ENCODE data around the gene GNAL. TPM values are rescaled to one million over a fixed set of nuclear protein-coding genes. Genes with fewer than 3 reads are reported as not detected.

The GNAL gene
- total RNA-seq, 4 donors from 2014 or later = 4.4 to 35.4 (median 9.1) TPM

DNA sequence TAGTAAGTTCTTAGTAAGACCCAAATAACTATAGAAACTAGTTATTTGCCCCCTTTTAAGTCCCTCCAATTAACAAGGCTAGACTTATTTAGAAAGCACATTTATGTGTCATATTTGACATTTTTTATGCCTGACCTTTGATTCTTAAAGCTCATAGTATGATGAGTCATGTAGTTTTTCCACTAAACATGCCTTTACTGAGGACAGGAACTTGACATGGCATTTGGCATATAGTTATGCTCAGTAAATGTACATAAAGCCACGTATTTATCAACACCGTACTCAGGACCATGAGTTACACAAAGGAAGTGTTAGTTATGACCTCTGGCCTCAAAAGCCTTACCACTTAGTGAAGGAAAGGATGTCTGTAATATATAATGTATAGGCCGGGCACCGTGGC is 78.9 kb downstream of the GNAL start:
- intact Hi-C loops (cut with DNase I; ENCODE audit: low total_unique reads) (no loop called here), in situ Hi-C loops (cut with MboI; ENCODE audit: low sequenced_read_pairs in 4 of 4) (no loop called here)
- no peaks in the 10 kb centered on the region for H3K9me3 ChIP-seq
- no peak for DNase-seq
- H3K4me3 ChIP-seq = no peak overlapping the region
- ATAC-seq = no peak
- H3K27me3 ChIP-seq = no peaks in the 10 kb centered on the region
- no peak overlapping the region for H3K27ac ChIP-seq
- H3K4me1 ChIP-seq = no peaks in the 10 kb centered on the region
- TF ChIP-seq, protein P1, sequence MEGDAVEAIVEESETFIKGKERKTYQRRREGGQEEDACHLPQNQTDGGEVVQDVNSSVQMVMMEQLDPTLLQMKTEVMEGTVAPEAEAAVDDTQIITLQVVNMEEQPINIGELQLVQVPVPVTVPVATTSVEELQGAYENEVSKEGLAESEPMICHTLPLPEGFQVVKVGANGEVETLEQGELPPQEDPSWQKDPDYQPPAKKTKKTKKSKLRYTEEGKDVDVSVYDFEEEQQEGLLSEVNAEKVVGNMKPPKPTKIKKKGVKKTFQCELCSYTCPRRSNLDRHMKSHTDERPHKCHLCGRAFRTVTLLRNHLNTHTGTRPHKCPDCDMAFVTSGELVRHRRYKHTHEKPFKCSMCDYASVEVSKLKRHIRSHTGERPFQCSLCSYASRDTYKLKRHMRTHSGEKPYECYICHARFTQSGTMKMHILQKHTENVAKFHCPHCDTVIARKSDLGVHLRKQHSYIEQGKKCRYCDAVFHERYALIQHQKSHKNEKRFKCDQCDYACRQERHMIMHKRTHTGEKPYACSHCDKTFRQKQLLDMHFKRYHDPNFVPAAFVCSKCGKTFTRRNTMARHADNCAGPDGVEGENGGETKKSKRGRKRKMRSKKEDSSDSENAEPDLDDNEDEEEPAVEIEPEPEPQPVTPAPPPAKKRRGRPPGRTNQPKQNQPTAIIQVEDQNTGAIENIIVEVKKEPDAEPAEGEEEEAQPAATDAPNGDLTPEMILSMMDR (IDR thresholded peaks at IDR 0.05 in 4 of 5, conservative IDR thresholded peaks at IDR 0.05 in 1 of 5) = no peak
- no peak for TF ChIP-seq POLR2A (IDR thresholded peaks at IDR 0.05)
- H3K36me3 ChIP-seq = no peaks in the 10 kb centered on the region

DNA sequence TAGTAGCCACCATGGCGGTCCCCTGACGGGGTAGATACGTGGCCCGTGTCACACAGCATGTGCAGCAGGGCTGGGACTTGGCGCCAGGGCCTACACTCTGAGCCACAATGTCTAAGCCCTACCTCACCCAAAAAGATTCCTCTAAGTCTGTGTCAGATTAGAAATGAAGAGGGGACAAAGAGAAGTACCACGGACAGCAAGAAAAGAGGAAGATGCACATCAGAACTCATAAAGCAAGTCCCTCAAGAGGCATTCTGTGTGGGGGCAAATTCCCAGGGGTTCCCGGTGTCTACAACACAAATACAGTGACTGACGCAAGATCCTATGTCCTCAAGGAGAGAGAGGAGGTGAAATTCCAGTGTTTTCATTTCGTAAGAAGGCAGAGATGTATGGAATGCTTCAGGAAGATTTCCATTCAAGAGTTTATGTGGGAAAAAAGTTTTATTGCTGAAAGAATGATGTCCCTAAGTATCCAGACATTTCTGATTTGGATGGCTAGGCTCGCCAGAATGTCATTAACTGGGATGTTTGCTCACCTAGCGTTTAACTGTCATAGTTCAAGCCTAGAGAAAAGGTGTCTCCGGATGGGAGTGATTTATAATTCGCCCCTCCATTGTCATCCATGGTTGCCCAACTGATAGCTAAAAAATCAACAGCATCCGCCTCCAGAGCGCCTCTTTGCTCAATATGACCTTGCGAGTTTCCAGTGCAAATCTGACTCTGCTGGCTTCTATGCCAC is 86.5 kb downstream of the GNAL start:
- no peaks in the 10 kb centered on the region for H3K4me1 ChIP-seq
- no peak for TF ChIP-seq POLR2A (IDR thresholded peaks at IDR 0.05)
- TF ChIP-seq, protein P1 (IDR thresholded peaks at IDR 0.05 in 4 of 5, conservative IDR thresholded peaks at IDR 0.05 in 1 of 5) = no peak
- no peak overlapping the region for H3K4me3 ChIP-seq
- ATAC-seq (no peak), DNase-seq (no peak)
- H3K36me3 ChIP-seq = no peaks in the 10 kb centered on the region
- H3K27me3 ChIP-seq = no peaks in the 10 kb centered on the region
- intact Hi-C loops (cut with DNase I; ENCODE audit: low total_unique reads) (no loop called here), in situ Hi-C loops (cut with MboI; ENCODE audit: low sequenced_read_pairs in 4 of 4) (no loop called here)
- no peaks in the 10 kb centered on the region for H3K9me3 ChIP-seq
- H3K27ac ChIP-seq = no peak overlapping the region

DNA sequence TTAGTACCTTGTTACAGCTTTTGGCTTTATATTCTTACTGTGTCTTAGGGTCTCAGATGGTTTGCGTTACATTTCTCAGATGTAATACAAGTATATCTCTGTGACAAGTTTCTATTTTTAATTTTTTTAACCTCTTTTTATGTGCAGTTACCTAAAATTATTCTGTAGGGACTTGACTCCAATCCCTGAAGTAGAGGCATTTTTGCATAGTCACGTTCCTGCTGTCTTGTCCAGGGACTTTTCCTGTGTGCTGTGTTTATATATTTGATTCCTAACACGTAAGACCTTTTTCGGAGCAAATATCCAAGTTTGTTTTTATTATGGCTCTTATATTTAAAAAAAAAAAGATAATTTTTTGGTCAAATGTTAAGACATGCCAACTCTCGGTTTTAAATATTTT is 91.0 kb downstream of the GNAL start:
- TF ChIP-seq POLR2A (IDR thresholded peaks at IDR 0.05) = no peak
- TF ChIP-seq, protein P1 (IDR thresholded peaks at IDR 0.05 in 4 of 5, conservative IDR thresholded peaks at IDR 0.05 in 1 of 5) = no peak
- intact Hi-C loops (cut with DNase I; ENCODE audit: low total_unique reads) (no loop called here), in situ Hi-C loops (cut with MboI; ENCODE audit: low sequenced_read_pairs in 4 of 4) (no loop called here)
- no peaks in the 10 kb centered on the region for H3K4me1 ChIP-seq
- ATAC-seq (no peak), DNase-seq (no peak)
- H3K4me3 ChIP-seq = no peak overlapping the region
- H3K9me3 ChIP-seq = no peaks in the 10 kb centered on the region
- H3K27me3 ChIP-seq = no peaks in the 10 kb centered on the region
- no peaks in the 10 kb centered on the region for H3K36me3 ChIP-seq
- no peak overlapping the region for H3K27ac ChIP-seq

DNA sequence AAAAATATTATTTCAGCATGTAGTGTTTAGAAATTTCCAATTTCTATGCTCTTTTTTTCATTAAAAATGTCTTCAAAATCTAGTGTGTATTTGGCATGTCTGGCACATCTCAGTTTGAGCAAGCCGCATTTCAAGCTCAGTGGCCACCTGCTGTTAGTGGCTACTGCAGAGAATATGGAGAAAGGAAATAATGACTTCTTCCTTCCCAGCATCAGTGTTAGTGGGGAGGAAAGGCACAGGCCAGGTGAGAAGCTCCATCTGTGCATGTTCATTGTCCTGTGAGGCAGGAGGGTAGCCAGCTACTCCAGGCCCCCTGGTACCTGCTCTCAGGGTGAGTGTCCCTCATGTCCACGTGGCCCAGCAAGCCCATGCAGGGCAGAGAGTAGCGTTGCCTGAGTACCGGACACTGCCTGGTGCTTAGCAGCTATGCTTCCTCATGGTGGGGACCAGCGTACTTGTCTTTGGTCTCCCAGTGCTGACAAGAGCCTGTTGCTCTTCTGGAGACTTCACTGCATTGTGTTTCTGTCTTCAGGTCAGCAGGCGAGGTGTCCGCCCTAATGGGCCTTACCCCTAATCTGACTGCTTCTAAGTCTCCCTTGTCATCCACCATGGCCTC is 94.8 kb downstream of the GNAL start:
- in situ Hi-C loops (cut with MboI; ENCODE audit: low sequenced_read_pairs in 4 of 4) = no loop called here
- TF ChIP-seq, protein P1 (IDR thresholded peaks at IDR 0.05 in 4 of 5, conservative IDR thresholded peaks at IDR 0.05 in 1 of 5) = no peak
- no peak for TF ChIP-seq POLR2A (IDR thresholded peaks at IDR 0.05)
- Histone ChIP-seq H3K27ac (no peak overlapping the region), H3K4me3 (no peak overlapping the region), H3K36me3 (no peaks in the 10 kb centered on the region), H3K4me1 (no peaks in the 10 kb centered on the region), H3K9me3 (no peaks in the 10 kb centered on the region), H3K27me3 (no peaks in the 10 kb centered on the region)
- DNase-seq = no peak
- intact Hi-C loops (cut with DNase I; ENCODE audit: low total_unique reads) = no loop called here
- no peak for ATAC-seq
